ENCODE results near the gene FGF4.

FGF4 gene

GRCh38 chr11:69814411-69814810 is 39.3 kb upstream of the FGF4 start:
- TF ChIP-seq CTCF (IDR thresholded peaks at IDR 0.05; ENCODE audit: low read depth, low read length): no peak
- in situ Hi-C loops (cut with HindIII; ENCODE audit: low sequenced_read_pairs): no loop called here
- DNase-seq (ENCODE audit: low read depth, low spot score): no peak
- no peak overlapping the region for H3K4me3 ChIP-seq (ENCODE audit: low read depth, low read length)

GRCh38 chr11:69813839-69814238 is 38.7 kb upstream of the FGF4 start:
- H3K4me3 ChIP-seq (ENCODE audit: low read depth, low read length): no peak overlapping the region
- no peak for DNase-seq (ENCODE audit: low read depth, low spot score)
- no peak for TF ChIP-seq CTCF (IDR thresholded peaks at IDR 0.05; ENCODE audit: low read depth, low read length)
- in situ Hi-C loops (cut with HindIII; ENCODE audit: low sequenced_read_pairs): no loop called here

- in situ Hi-C loops (cut with HindIII; ENCODE audit: low sequenced_read_pairs): no loop called here
These were observed 37.8 kb upstream of the FGF4 start for GRCh38 chr11:69812946-69813345.

GRCh38 chr11:69812256-69812655 is 37.1 kb upstream of the FGF4 start:
- in situ Hi-C loops (cut with HindIII; ENCODE audit: low sequenced_read_pairs): no loop called here
- DNase-seq (ENCODE audit: low read depth, low spot score): no peak
- H3K4me3 ChIP-seq (ENCODE audit: low read depth, low read length): no peak overlapping the region
- no peak for TF ChIP-seq CTCF (IDR thresholded peaks at IDR 0.05; ENCODE audit: low read depth, low read length)

More at GRCh38 chr11:69812946-69813345, 37.8 kb upstream of the FGF4 start:
- H3K4me3 ChIP-seq (ENCODE audit: low read depth, low read length): no peak overlapping the region
- DNase-seq (ENCODE audit: low read depth, low spot score): no peak
- TF ChIP-seq CTCF (IDR thresholded peaks at IDR 0.05; ENCODE audit: low read depth, low read length): no peak

- TF ChIP-seq CTCF (IDR thresholded peaks at IDR 0.05; ENCODE audit: low read depth, low read length): no peak
- no peak overlapping the region for H3K4me3 ChIP-seq (ENCODE audit: low read depth, low read length)
- no peak for DNase-seq (ENCODE audit: low read depth, low spot score)
- in situ Hi-C loops (cut with HindIII; ENCODE audit: low sequenced_read_pairs): no loop called here
These were observed 36.3 kb upstream of the FGF4 start for GRCh38 chr11:69811431-69811830.

- in situ Hi-C loops (cut with HindIII; ENCODE audit: low sequenced_read_pairs): no loop called here
- TF ChIP-seq CTCF (IDR thresholded peaks at IDR 0.05; ENCODE audit: low read depth, low read length): no peak
- DNase-seq (ENCODE audit: low read depth, low spot score): no peak
- no peak overlapping the region for H3K4me3 ChIP-seq (ENCODE audit: low read depth, low read length)
These were observed 35.4 kb upstream of the FGF4 start for GRCh38 chr11:69810289-69811118.
